Liver (tissue), 9 donors: ENCODE results near the gene OTOG. TPM values are rescaled to one million over a fixed set of nuclear protein-coding genes. Genes with fewer than 3 reads are reported as not detected.

Experiments used
- DNase-seq: peaks from one replicate; pipeline ENCODE4 v3.0.0-alpha.2; 2017; ENCODE audit warnings: low spot score
- H3K27ac ChIP-seq, 2 donors: one replicate each; pipeline ENCODE4 v1.7.0; 2013; ENCODE audit warnings: inconsistent platforms in 2 of 2, low read length in 2 of 2, control low read depth in 1 of 2, low read depth in 1 of 2, mild to moderate bottlenecking in 1 of 2
- H3K27me3 ChIP-seq, 4 donors: one replicate each; pipeline versions ENCODE4 v1.6.1 to v1.7.0; 2013; ENCODE audit warnings: low read length in 3 of 4, inconsistent platforms in 1 of 4, mild to moderate bottlenecking in 1 of 4, moderate library complexity in 1 of 4; ENCODE audit not compliant: control insufficient read depth in 4 of 4, insufficient read depth in 4 of 4
- H3K36me3 ChIP-seq, 4 donors: one replicate each; pipeline versions ENCODE4 v1.6.1 to v1.7.0; 2013; ENCODE audit warnings: low read length in 3 of 4, mild to moderate bottlenecking in 3 of 4, low read depth in 1 of 4, moderate library complexity in 1 of 4; ENCODE audit not compliant: control insufficient read depth in 4 of 4, insufficient read depth in 3 of 4
- H3K4me1 ChIP-seq, 4 donors: one replicate each; pipeline versions ENCODE4 v1.6.1 to v1.7.0; 2013; ENCODE audit warnings: low read length in 3 of 4, mild to moderate bottlenecking in 3 of 4, moderate library complexity in 1 of 4; ENCODE audit not compliant: control insufficient read depth in 4 of 4, insufficient read depth in 4 of 4
- H3K4me3 ChIP-seq, 3 donors: one replicate each; pipeline versions ENCODE4 v1.6.1 to v1.7.0; 2013; ENCODE audit warnings: low read length in 3 of 3, control low read depth in 1 of 3, low read depth in 1 of 3, mild to moderate bottlenecking in 1 of 3
- H3K9ac ChIP-seq, 2 donors: one replicate each; pipeline ENCODE4 v1.7.0; 2013; ENCODE audit warnings: low read length in 2 of 2, mild to moderate bottlenecking in 2 of 2, moderate library complexity in 2 of 2, control low read depth in 1 of 2, low read depth in 1 of 2
- H3K9me3 ChIP-seq, 4 donors: one replicate each; pipeline versions ENCODE4 v1.6.1 to v1.7.0; 2013; ENCODE audit warnings: low read length in 3 of 4; ENCODE audit not compliant: control insufficient read depth in 4 of 4
- EGR1 ChIP-seq, 2 donors: IDR thresholded peaks; 2 replicates each; pipeline ENCODE4 v1.6.1; 2016 to 2018; ENCODE audit warnings: antibody characterized with exemption in 2 of 2, low read depth in 2 of 2
- FOXA1 ChIP-seq: IDR thresholded peaks from 2 replicates; pipeline ENCODE4 v1.6.1; 2016; ENCODE audit warnings: antibody characterized with exemption
- FOXA2 ChIP-seq: IDR thresholded peaks from 2 replicates; pipeline ENCODE4 v1.6.1; 2016; ENCODE audit warnings: antibody characterized with exemption
- GABPA ChIP-seq, 2 donors: IDR thresholded peaks in 1 of 2; conservative IDR thresholded peaks in 1 of 2; 2 replicates each; pipeline ENCODE4 v1.6.1; 2016; ENCODE audit warnings: antibody characterized with exemption in 2 of 2, mild to moderate bottlenecking in 1 of 2, moderate library complexity in 1 of 2
- HNF4A ChIP-seq, 2 donors: conservative IDR thresholded peaks; 2 replicates each; pipeline ENCODE4 v1.6.1; 2016; ENCODE audit warnings: antibody characterized with exemption in 2 of 2, mild to moderate bottlenecking in 2 of 2
- HNF4G ChIP-seq: IDR thresholded peaks from 2 replicates; pipeline ENCODE4 v1.6.1; 2016; ENCODE audit warnings: antibody characterized with exemption
- JUND ChIP-seq, 2 donors: IDR thresholded peaks; 2 replicates each; pipeline ENCODE4 v1.6.1; 2016; ENCODE audit warnings: antibody characterized with exemption in 2 of 2
- MAX ChIP-seq: IDR thresholded peaks from 2 replicates; pipeline ENCODE4 v1.6.1; 2016; ENCODE audit warnings: antibody characterized with exemption
- NR2F2 ChIP-seq: IDR thresholded peaks from 2 replicates; pipeline ENCODE4 v1.6.1; 2016; ENCODE audit warnings: antibody characterized with exemption
- RAD21 ChIP-seq, 2 donors: IDR thresholded peaks; 2 replicates each; pipeline ENCODE4 v1.6.1; 2016; ENCODE audit warnings: antibody characterized with exemption in 2 of 2, mild to moderate bottlenecking in 2 of 2
- RXRA ChIP-seq, 2 donors: IDR thresholded peaks; 2 replicates each; pipeline ENCODE4 v1.6.1; 2017 to 2018; ENCODE audit warnings: antibody characterized with exemption in 2 of 2, mild to moderate bottlenecking in 1 of 2
- SP1 ChIP-seq: IDR thresholded peaks from 2 replicates; pipeline ENCODE4 v1.6.1; 2018; ENCODE audit warnings: antibody characterized with exemption, mild to moderate bottlenecking
- TAF1 ChIP-seq: conservative IDR thresholded peaks from 2 replicates; pipeline ENCODE4 v1.6.1; 2016; ENCODE audit warnings: antibody characterized with exemption, mild to moderate bottlenecking
- YY1 ChIP-seq: IDR thresholded peaks from 2 replicates; pipeline ENCODE4 v1.6.1; 2016; ENCODE audit warnings: antibody characterized with exemption, mild to moderate bottlenecking
- WGBS: extraction: QIAGEN DNeasy Blood & Tissue Kit; methylation state at CpG from one replicate; pipeline ENCODE4 v1.1.7; 2013; 5-methylcytosine and 5-hydroxymethylcytosine counted together
- polyA plus RNA-seq, 2 donors: library from polyadenylated mRNA; stranded (reverse) in 1 of 2; unstranded in 1 of 2; fragments of 200-250 nt in 1 of 2; fragments of >200 nt in 1 of 2; fragmentation: Nextera tagmentation in 1 of 2; extraction: Ambion mirVana in 1 of 2; gene quantifications; one replicate each; pipeline versions ENCODE4 v1.2.1 to v1.2.3, GENCODE V29; 2013 to 2015
- total RNA-seq, 2 donors: library from RNA; depleted of rRNA; stranded (reverse); fragments of >200 nt; gene quantifications; one replicate each; pipeline ENCODE4 v1.2.3, GENCODE V29; 2014
- TF ChIP-seq, protein P1 (sequence below): fragments of 150-350 bp; IDR thresholded peaks from 2 replicates; pipeline ENCODE4 v1.5.1; 2017; ENCODE audit warnings: improper control_type of control experiment, low read depth, low read length; ENCODE audit not compliant: missing input control
- TF ChIP-seq, protein P2 (sequence below): IDR thresholded peaks from 2 replicates; pipeline ENCODE4 v1.6.1; 2016; ENCODE audit warnings: antibody characterized with exemption
- TF ChIP-seq, protein P3 (sequence below): IDR thresholded peaks from 2 replicates; pipeline ENCODE4 v1.6.1; 2016; ENCODE audit warnings: antibody characterized with exemption, mild to moderate bottlenecking
- TF ChIP-seq, protein P4 (sequence below): IDR thresholded peaks from 2 replicates; pipeline ENCODE4 v1.6.1; 2016; ENCODE audit warnings: antibody characterized with exemption
- donor health status: healthy.
- donor health status: healthy.
- donor health status: healthy.
- donor health status: healthy.
- donor health status: healthy.

OTOG gene
- total and polyA plus RNA-seq, 4 donors, result not detected

GRCh38 chr11:17648528-17648927 is 101.5 kb downstream of the OTOG start:
- Histone ChIP-seq H3K36me3 (no peaks in the 10 kb centered on the region), H3K27ac (no peak overlapping the region), H3K4me3 (no peak overlapping the region), H3K27me3 (peaks cover 0 to 4% (median 0%) of the 10 kb centered on the region in 4 donors), H3K4me1 (no peaks in the 10 kb centered on the region), H3K9me3 (peaks cover 0 to 8% (median 3%) of the 10 kb centered on the region in 4 donors), H3K9ac (no peak overlapping the region)
- WGBS, result 59% methylated on average over 4 of the region's 4 CpGs
- no peak for DNase-seq
- TF ChIP-seq, protein P1, sequence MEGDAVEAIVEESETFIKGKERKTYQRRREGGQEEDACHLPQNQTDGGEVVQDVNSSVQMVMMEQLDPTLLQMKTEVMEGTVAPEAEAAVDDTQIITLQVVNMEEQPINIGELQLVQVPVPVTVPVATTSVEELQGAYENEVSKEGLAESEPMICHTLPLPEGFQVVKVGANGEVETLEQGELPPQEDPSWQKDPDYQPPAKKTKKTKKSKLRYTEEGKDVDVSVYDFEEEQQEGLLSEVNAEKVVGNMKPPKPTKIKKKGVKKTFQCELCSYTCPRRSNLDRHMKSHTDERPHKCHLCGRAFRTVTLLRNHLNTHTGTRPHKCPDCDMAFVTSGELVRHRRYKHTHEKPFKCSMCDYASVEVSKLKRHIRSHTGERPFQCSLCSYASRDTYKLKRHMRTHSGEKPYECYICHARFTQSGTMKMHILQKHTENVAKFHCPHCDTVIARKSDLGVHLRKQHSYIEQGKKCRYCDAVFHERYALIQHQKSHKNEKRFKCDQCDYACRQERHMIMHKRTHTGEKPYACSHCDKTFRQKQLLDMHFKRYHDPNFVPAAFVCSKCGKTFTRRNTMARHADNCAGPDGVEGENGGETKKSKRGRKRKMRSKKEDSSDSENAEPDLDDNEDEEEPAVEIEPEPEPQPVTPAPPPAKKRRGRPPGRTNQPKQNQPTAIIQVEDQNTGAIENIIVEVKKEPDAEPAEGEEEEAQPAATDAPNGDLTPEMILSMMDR, result no peak
- no peak for TF ChIP-seq HNF4A (conservative IDR thresholded peaks at IDR 0.05)
- TF ChIP-seq RXRA (IDR thresholded peaks at IDR 0.05), result no peak
- TF ChIP-seq, protein P2, sequence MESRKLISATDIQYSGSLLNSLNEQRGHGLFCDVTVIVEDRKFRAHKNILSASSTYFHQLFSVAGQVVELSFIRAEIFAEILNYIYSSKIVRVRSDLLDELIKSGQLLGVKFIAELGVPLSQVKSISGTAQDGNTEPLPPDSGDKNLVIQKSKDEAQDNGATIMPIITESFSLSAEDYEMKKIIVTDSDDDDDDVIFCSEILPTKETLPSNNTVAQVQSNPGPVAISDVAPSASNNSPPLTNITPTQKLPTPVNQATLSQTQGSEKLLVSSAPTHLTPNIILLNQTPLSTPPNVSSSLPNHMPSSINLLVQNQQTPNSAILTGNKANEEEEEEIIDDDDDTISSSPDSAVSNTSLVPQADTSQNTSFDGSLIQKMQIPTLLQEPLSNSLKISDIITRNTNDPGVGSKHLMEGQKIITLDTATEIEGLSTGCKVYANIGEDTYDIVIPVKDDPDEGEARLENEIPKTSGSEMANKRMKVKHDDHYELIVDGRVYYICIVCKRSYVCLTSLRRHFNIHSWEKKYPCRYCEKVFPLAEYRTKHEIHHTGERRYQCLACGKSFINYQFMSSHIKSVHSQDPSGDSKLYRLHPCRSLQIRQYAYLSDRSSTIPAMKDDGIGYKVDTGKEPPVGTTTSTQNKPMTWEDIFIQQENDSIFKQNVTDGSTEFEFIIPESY, result no peak
- TF ChIP-seq TAF1, result no peak
- TF ChIP-seq RAD21 (IDR thresholded peaks at IDR 0.05), result no peak
- TF ChIP-seq EGR1 (IDR thresholded peaks at IDR 0.05; ENCODE audit: low read depth in 2 of 2), result no peak
- TF ChIP-seq, protein P3, sequence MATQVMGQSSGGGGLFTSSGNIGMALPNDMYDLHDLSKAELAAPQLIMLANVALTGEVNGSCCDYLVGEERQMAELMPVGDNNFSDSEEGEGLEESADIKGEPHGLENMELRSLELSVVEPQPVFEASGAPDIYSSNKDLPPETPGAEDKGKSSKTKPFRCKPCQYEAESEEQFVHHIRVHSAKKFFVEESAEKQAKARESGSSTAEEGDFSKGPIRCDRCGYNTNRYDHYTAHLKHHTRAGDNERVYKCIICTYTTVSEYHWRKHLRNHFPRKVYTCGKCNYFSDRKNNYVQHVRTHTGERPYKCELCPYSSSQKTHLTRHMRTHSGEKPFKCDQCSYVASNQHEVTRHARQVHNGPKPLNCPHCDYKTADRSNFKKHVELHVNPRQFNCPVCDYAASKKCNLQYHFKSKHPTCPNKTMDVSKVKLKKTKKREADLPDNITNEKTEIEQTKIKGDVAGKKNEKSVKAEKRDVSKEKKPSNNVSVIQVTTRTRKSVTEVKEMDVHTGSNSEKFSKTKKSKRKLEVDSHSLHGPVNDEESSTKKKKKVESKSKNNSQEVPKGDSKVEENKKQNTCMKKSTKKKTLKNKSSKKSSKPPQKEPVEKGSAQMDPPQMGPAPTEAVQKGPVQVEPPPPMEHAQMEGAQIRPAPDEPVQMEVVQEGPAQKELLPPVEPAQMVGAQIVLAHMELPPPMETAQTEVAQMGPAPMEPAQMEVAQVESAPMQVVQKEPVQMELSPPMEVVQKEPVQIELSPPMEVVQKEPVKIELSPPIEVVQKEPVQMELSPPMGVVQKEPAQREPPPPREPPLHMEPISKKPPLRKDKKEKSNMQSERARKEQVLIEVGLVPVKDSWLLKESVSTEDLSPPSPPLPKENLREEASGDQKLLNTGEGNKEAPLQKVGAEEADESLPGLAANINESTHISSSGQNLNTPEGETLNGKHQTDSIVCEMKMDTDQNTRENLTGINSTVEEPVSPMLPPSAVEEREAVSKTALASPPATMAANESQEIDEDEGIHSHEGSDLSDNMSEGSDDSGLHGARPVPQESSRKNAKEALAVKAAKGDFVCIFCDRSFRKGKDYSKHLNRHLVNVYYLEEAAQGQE, result no peak
- TF ChIP-seq GABPA (IDR thresholded peaks at IDR 0.05 in 1 of 2, conservative IDR thresholded peaks at IDR 0.05 in 1 of 2), result no peak

DNA sequence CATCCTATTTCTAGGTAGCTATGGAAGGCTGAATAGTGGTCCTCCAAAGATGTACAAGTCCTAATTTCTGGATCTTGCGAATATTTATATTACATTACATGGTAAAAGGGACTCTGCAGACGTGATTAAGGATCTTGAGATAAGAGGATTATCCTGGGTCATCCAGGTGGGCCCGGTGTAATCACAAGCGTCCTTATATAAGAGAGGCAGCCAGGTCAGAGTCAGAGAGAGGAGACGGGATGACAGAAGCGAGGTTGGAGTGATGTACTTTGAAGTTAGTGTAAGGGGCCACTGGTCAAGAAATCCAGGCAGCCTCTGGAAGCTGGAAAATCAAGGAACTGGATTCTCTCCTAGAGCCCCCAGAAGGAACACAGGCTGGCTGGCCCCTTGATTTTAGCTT is 102.2 kb downstream of the OTOG start:
- WGBS, result 59% methylated on average over 6 of the region's 6 CpGs
- DNase-seq, result no peak
- Histone ChIP-seq H3K9me3 (peaks cover 0 to 8% (median 3%) of the 10 kb centered on the region in 4 donors), H3K9ac (no peak overlapping the region), H3K36me3 (no peaks in the 10 kb centered on the region), H3K4me3 (no peak overlapping the region), H3K4me1 (no peaks in the 10 kb centered on the region), H3K27ac (no peak overlapping the region), H3K27me3 (peaks cover 0 to 4% (median 0%) of the 10 kb centered on the region in 4 donors)
- TF ChIP-seq, protein P1, result no peak
- TF ChIP-seq, protein P3, result no peak
- TF ChIP-seq NR2F2 (no peak), FOXA2 (no peak), HNF4G (no peak), GABPA (IDR thresholded peaks at IDR 0.05 in 1 of 2, conservative IDR thresholded peaks at IDR 0.05 in 1 of 2) (no peak), RXRA (IDR thresholded peaks at IDR 0.05) (no peak), SP1 (no peak), HNF4A (conservative IDR thresholded peaks at IDR 0.05) (no peak), TAF1 (no peak), FOXA1 (no peak), EGR1 (IDR thresholded peaks at IDR 0.05; ENCODE audit: low read depth in 2 of 2) (no peak), RAD21 (IDR thresholded peaks at IDR 0.05) (no peak), JUND (IDR thresholded peaks at IDR 0.05) (no peak), MAX (no peak), YY1 (no peak)
- TF ChIP-seq, protein P4, sequence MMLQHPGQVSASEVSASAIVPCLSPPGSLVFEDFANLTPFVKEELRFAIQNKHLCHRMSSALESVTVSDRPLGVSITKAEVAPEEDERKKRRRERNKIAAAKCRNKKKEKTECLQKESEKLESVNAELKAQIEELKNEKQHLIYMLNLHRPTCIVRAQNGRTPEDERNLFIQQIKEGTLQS, result no peak
